CD4-positive, alpha-beta T cell treated with Interleukin-10 for 1 hour (primary cell): ENCODE data around the gene APRT.

Source experiments
- DNase-seq: peaks from one replicate; pipeline ENCODE4 v3.0.0-alpha.2; 2020

APRT gene

GRCh38 chr16:88771294-88771772, 40.4 kb downstream of the APRT start:
- no peak for DNase-seq

GRCh38 chr16:88770461-88771293, 41.1 kb downstream of the APRT start:
- no peak for DNase-seq

GRCh38 chr16:88769617-88770460, 41.9 kb downstream of the APRT start:
- no peak for DNase-seq

GRCh38 chr16:88768071-88768783, 43.5 kb downstream of the APRT start:
- DNase-seq, result no peak

- DNase-seq, result no peak
Measured at GRCh38 chr16:88767546-88768070, 44.1 kb downstream of the APRT start.

GRCh38 chr16:88766975-88767374, 44.8 kb downstream of the APRT start:
- no peak for DNase-seq

GRCh38 chr16:88764913-88765349, 46.8 kb downstream of the APRT start:
- no peak for DNase-seq

- no peak for DNase-seq
Measured at GRCh38 chr16:88764080-88764479, 47.6 kb downstream of the APRT start.

GRCh38 chr16:88763502-88764053, 48.1 kb downstream of the APRT start:
- no peak for DNase-seq

GRCh38 chr16:88762941-88763340, 48.8 kb downstream of the APRT start:
- DNase-seq, result no peak

- DNase-seq, result no peak
Measured at GRCh38 chr16:88762258-88762870, 49.4 kb downstream of the APRT start.

GRCh38 chr16:88761830-88762229, 49.9 kb downstream of the APRT start:
- DNase-seq, result no peak

GRCh38 chr16:88761143-88761534, 50.6 kb downstream of the APRT start:
- no peak for DNase-seq

- DNase-seq, result no peak
Measured at GRCh38 chr16:88760424-88761142, 51.1 kb downstream of the APRT start.

- no peak for DNase-seq
Measured at GRCh38 chr16:88759976-88760350, 51.8 kb downstream of the APRT start.
